HG03575 (cell line): ENCODE measurements around the gene TRIM10.
"Not testable (repeated sequence)": the region's sequence is repeated elsewhere in the genome, so short reads cannot be mapped to it uniquely, and the experiment has no call there.

ENCODE experiments used
- ATAC-seq: cut with Tn5 transposase; IDR thresholded peaks from one replicate; pipeline ENCODE4 v1.9.1; 2021; ENCODE audit not compliant: unreplicated experiment, insufficient number of reproducible peaks, low FRiP score; ENCODE audit errors: extremely low read depth

The TRIM10 gene

GRCh38 chr6:30178837-30179236 lies 17.8 kb upstream of the TRIM10 start:
- ATAC-seq: no peak

- no peak for ATAC-seq
Observed at GRCh38 chr6:30175765-30176164, 14.8 kb upstream of the TRIM10 start.

DNA sequence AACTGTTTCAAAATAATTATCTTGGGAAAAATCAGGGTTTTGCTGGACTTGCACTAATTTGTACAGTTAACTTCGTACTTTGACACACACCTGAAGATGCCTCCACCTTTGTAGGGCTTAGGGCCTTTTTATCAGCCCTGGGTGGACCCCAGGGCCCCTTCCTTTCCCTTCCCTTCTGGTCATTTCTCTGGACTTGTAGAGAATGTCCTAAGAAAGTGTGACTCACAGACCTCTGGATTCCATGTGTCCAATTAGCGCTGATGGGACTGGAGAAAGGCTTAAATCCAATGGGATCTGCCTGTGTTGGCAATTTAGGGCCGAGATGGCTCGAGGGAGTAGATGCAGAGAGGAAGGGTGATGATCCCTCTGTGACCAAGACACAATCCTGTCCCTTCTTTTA lies 11.7 kb upstream of the TRIM10 start:
- ATAC-seq: no peak

DNA sequence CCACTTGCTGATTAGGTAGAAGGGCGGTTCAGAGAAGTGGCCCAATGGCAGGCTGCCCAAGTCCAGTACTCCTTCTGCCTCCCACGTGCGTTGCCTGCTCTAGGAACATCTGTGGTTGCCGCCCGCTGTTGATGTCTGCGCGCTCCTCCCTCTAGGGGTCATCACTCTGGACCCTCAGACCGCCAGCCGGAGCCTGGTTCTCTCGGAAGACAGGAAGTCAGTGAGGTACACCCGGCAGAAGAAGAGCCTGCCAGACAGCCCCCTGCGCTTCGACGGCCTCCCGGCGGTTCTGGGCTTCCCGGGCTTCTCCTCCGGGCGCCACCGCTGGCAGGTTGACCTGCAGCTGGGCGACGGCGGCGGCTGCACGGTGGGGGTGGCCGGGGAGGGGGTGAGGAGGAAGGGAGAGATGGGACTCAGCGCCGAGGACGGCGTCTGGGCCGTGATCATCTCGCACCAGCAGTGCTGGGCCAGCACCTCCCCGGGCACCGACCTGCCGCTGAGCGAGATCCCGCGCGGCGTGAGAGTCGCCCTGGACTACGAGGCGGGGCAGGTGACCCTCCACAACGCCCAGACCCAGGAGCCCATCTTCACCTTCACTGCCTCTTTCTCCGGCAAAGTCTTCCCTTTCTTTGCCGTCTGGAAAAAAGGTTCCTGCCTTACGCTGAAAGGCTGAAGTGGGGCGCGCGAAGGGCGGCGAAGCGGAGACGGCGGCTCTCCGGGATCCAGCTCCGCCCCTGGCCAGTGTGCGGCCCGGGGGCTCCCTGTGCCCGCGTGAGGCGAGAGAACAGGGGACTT lies 10.9 kb upstream of the TRIM10 start:
- no peak for ATAC-seq

- ATAC-seq: no peak
Observed at GRCh38 chr6:30169658-30170614, 8.9 kb upstream of the TRIM10 start.

- ATAC-seq: no peak
Observed at GRCh38 chr6:30168741-30169140, 7.7 kb upstream of the TRIM10 start.

GRCh38 chr6:30167101-30167500 lies 6.1 kb upstream of the TRIM10 start:
- no peak for ATAC-seq

- ATAC-seq: not testable (repeated sequence)
Observed at GRCh38 chr6:30165238-30165637, 4.2 kb upstream of the TRIM10 start.

DNA sequence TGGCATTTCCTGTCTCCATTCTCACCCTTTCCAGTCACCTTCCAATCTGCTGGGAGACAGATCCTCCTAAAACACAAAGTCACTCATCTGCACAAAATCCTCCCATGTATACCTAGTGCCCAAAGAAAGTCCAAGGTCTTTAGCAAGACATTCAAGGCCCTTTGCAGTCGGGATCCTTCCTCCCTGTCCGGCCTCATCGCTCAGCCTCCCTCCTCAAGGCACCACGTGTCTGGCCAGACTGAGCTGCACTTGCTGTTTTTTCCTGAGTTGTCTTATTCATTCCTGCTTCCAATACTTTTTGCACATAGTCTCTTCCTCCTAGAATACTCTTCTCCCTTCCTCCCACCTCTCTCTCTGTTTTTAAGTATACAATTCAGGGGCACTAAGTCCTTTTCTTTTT lies 3.7 kb upstream of the TRIM10 start:
- no peak for ATAC-seq

DNA sequence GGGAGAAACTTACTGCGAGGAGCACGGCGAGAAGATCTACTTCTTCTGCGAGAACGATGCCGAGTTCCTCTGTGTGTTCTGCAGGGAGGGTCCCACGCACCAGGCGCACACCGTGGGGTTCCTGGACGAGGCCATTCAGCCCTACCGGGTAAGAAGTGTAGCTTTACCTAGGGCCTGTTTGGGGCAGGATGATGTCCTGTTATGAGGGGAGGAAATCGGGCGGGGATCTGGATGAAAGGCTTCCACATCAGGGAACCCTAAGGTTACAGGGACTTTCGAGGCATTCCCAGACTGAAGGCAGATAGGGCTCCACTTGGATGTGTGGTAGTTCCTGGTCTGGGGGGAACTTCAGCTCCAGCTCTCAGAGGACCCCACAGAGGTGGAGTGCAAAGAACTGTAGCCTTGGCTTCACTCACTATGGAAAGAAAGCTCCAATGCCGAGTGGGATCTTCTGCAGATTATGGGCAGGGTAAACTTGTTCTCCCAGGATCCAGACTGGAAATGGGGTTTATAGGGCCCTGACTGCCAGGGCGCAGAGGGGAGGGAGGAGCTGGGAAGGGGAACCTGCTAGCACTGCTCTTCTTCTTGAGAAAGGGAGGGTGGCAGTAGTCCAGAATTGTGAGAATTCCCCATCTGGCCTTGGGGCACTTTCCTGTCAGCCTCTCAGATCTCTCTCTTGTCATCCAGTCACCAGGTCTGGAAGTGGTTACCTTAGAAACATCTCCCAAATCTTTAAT lies 3.1 kb upstream of the TRIM10 start:
- no peak for ATAC-seq

DNA sequence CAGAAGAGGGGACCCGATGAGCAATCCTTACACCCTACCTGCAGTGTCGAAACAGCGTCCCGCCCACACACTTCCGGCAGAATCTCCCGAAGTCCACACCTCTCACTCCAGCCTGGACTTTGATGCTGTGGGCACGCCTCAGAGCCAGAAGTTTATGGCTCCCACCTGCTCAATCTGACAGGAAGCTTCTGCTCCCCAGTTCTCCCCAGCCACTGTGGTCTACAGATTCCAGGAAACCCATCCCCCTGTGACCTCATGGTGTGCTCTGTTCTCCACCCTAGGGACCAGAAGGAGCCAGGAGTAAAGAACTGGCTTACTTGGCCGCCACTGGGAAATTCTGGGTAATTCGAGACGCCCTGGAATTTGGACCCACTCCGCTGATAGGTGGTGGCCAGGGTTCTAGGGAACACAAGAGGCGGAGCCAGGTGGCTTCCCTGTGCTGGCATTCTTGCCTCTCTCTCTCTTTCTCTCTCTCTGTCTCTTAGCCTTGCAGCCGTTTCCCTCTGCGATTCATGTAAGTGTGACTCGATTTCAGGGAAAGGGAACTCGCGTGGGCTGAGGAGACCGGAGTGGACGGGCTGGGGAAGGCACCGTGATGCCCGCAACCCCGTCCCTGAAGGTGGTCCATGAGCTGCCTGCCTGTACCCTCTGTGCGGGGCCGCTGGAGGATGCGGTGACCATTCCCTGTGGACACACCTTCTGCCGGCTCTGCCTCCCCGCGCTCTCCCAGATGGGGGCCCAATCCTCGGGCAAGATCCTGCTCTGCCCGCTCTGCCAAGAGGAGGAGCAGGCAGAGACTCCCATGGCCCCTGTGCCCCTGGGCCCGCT lies 2.3 kb upstream of the TRIM10 start, which contains the start of gene TRIM15:
Gene TRIM15, plus strand, starts transcription at position 457 of the 828 bp plus-strand sequence. Its CDS starts 139 bp downstream, at position 596.
- no peak for ATAC-seq

DNA sequence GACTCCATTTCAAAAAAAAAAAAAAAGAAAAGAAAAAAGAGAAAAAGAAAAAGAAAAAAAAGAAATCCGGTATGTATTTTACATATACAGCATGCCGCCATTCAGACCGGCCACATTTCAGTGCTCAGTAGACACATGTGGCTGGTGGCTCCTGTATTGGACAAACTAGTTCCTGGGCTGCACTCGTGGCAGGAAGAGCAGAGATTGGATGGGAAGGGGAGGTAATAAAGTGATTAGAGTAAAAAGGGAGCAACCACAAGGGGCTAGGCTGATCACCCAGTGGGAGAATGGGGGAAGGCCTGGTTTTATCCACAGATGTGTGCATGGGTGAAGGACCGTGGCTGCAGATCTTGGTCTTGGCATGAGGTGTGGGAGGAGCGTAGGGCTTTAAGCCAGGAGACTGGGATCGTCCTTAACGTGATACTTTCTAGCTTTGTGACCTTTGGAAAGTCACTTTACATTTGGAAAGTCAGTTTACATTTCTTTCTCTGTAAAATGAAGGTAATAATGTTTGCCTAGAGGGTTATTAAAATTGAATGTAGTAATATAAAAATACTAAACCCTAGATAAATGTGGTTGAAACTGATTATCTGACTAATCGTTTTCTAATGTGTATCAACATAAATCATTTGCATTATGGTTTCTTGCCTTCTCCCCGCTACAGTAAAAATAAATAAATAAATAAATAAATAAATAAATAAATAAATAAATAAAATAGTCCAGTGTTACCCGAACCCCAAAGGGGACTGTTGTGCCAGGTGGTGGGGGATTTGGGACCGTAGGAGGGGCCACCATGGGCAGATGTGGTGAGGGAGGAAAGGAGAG lies 1.5 kb upstream of the TRIM10 start:
- ATAC-seq: no peak

GRCh38 chr6:30160008-30160784 lies 815 bp downstream of the TRIM10 start:
- no peak for ATAC-seq

GRCh38 chr6:30158475-30159040 lies 2.5 kb downstream of the TRIM10 start:
- ATAC-seq: no peak

GRCh38 chr6:30157999-30158398 lies 3.0 kb downstream of the TRIM10 start:
- ATAC-seq: no peak

DNA sequence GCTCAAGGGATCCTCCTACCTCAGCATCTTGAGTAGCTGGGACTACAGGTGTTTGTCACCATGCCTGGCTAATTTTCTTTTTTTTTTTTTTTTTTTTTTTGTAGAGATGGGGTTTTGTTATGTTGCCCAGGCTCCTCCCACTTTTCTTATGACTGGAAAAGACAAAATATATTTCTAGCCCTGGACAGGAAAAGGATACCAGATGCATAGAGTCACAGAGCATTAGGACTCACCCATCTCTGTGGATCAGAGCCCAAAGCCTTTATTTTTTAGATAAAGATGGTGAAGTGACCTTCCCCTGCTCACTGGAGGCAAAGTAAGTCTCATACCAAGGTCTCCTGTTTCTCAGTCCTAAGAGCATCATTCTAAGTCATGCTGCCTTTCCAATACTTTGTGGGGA lies 3.4 kb downstream of the TRIM10 start:
- no peak for ATAC-seq

- no peak for ATAC-seq
Observed at GRCh38 chr6:30156774-30157173, 4.2 kb downstream of the TRIM10 start.
